OCI-LY1 (cell line): ENCODE data around the gene CD300A.

Experiments
- CTCF ChIP-seq: fragments of 200-600 bp; sonication (generic), shearing (Covaris generic); IDR thresholded peaks from 2 replicates; pipeline ENCODE4 v1.5.1; 2017; ENCODE audit warnings: mild to moderate bottlenecking, antibody characterized with exemption, low read length, moderate library complexity, mixed read lengths
- EZH2 ChIP-seq: fragments of 200-600 bp; sonication (generic), shearing (Covaris generic); IDR thresholded peaks from 2 replicates; pipeline ENCODE4 v1.8.0; 2017; ENCODE audit warnings: borderline replicate concordance, mixed run types, mild to moderate bottlenecking, antibody characterized with exemption, low read length, moderate library complexity, mixed read lengths

DNA sequence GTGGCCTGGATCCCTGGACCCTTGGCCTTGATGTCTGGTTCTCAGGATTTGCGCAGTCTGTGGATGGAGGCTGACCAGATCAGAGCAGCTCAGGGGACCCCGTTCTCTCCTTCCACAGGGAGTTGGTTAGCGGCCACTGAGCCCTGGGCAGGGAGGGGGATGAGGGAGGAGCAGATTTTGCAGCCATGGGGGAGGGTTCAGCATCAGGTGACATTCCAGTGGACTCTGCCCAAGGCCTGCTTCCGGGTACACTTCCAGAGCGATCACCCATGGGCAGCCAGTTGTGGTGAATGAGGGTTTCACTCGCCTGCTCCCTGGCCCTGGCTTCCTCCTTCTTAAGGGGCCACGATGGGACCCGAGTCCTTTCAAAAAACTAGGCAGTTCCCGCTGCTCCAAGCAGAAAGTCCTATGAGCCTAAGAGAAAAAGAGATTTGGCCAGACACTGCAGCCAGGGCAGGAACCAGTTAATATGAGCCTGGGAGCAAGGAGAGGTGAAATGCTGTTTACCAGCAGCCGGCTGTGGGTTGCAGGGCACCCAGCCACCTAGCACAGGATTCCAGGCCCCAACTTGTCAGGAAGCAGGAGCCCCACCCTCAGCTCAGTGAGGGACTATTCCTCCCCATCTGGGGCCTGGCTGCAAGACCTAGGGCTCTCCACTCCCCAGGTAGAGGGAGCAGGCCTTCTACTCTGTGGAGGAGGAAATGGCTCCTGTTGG is 39.2 kb upstream of the CD300A start:
- TF ChIP-seq EZH2 (no peak), CTCF (no peak)
